HL-60/S4 (cell line): ENCODE measurements around the gene HNRNPM.

Experiments
- in situ Hi-C: fragments of 300-500 bp; cut with MboI; formaldehyde crosslinking; loops from 2 replicates; pipeline ENCODE4 v1.14.3; 2022; ENCODE audit warnings: low sequenced_read_pairs

Gene HNRNPM

GRCh38 chr19:8536282-8536681, 91.5 kb downstream of the HNRNPM start:
- in situ Hi-C loops, result no loop called here

GRCh38 chr19:8537099-8537498, 92.3 kb downstream of the HNRNPM start:
- in situ Hi-C loops, result no loop called here
